Bronchial epithelial cell (primary cell): Measurements from ENCODE around the gene ESF1. TPM values are rescaled to one million over a fixed set of nuclear protein-coding genes. Genes with fewer than 3 reads are reported as not detected.
A peak's percentile ranks its signal among the peaks of the same experiment; 100 is the strongest.

ENCODE experiments used
- DNase-seq: peaks from one replicate; pipeline ENCODE4 v3.0.0-alpha.2; 2010; ENCODE audit warnings: low read depth
- FAIRE-seq: peaks from 2 replicates; lab custom pipeline; 2011; peaks lifted over from hg19 to GRCh38; lab: Jason Lieb, UNC
- H3K27me3 ChIP-seq: 2 replicates; pipeline ENCODE4 v1.5.1; 2011; ENCODE audit warnings: low read length; ENCODE audit not compliant: control insufficient read depth, insufficient read depth
- H3K36me3 ChIP-seq: 2 replicates; pipeline ENCODE4 v1.5.1; 2011; ENCODE audit warnings: low read length; ENCODE audit not compliant: control insufficient read depth, insufficient read depth
- H3K4me3 ChIP-seq: 2 replicates; pipeline ENCODE4 v1.5.1; 2011; ENCODE audit warnings: mild to moderate bottlenecking, low read depth, low read length, control low read depth
- total RNA-seq: library from RNA; depleted of rRNA; stranded (reverse); fragments of >200 nt; gene quantifications from 2 replicates; pipeline ENCODE4 v1.2.1, GENCODE V29; 2014
- TF ChIP-seq, protein P1 (sequence below): IDR thresholded peaks from 2 replicates; pipeline ENCODE4 v1.5.1; 2011; ENCODE audit warnings: mild to moderate bottlenecking, moderate library complexity, low read length, control low read depth, inconsistent platforms; ENCODE audit not compliant: insufficient read depth, severe bottlenecking

ESF1 gene
- total RNA-seq, 1 donor from 2014 or later: 16.6 TPM

GRCh38 chr20:13788167-13788834 is 3.6 kb upstream of the ESF1 start:
- Histone ChIP-seq H3K27me3 (no peaks in the 10 kb centered on the region), H3K36me3 (no peaks in the 10 kb centered on the region), H3K4me3 (no peak overlapping the region)
- FAIRE-seq (no peak), DNase-seq (peak; percentile 71)
- TF ChIP-seq, protein P1, sequence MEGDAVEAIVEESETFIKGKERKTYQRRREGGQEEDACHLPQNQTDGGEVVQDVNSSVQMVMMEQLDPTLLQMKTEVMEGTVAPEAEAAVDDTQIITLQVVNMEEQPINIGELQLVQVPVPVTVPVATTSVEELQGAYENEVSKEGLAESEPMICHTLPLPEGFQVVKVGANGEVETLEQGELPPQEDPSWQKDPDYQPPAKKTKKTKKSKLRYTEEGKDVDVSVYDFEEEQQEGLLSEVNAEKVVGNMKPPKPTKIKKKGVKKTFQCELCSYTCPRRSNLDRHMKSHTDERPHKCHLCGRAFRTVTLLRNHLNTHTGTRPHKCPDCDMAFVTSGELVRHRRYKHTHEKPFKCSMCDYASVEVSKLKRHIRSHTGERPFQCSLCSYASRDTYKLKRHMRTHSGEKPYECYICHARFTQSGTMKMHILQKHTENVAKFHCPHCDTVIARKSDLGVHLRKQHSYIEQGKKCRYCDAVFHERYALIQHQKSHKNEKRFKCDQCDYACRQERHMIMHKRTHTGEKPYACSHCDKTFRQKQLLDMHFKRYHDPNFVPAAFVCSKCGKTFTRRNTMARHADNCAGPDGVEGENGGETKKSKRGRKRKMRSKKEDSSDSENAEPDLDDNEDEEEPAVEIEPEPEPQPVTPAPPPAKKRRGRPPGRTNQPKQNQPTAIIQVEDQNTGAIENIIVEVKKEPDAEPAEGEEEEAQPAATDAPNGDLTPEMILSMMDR: peak; percentile 53

DNA sequence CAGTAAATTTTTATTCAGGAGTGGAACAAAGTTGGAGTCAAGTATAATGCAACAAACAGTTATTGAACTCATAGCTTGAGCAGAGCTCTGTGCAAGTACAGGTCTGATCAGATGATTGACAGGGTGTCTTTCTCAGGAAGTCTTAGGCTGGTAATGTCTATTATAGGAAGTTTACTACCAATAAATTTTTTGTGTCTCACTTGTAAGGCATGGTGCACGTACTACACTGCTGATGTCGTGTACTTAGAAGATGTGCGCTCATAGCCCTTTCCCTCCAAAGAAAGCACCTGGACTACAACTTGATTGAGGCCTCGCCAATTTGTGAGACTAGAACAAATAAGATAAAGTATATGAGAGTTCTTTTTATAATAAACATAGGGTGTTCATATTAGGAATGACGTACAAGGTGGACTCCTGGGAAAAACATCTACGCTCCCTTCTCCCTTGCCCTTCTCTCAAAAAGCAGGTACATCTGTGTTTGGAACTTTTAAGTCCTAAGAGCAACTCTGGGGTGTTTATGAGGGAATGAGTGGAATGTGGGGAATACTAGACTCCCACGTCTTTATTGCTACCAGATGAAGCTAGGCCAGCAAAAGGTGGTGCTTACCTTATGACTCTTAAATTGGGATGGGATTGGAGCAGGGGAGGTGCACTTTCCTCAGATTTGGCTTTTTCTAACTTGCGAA is 1.6 kb upstream of the ESF1 start:
- H3K36me3 ChIP-seq: peaks cover 1% of the 10 kb centered on the region
- H3K4me3 ChIP-seq: peak overlapping the region; percentile 92
- H3K27me3 ChIP-seq: no peaks in the 10 kb centered on the region
- TF ChIP-seq, protein P1: no peak
- DNase-seq: peak; percentile 10
- no peak for FAIRE-seq

GRCh38 chr20:13784271-13784892 is 337 bp downstream of the ESF1 start:
- H3K4me3 ChIP-seq: peak overlapping the region; percentile 92
- TF ChIP-seq, protein P1: no peak
- H3K27me3 ChIP-seq: no peaks in the 10 kb centered on the region
- FAIRE-seq (no peak), DNase-seq (no peak)
- H3K36me3 ChIP-seq: peaks cover 1% of the 10 kb centered on the region

DNA sequence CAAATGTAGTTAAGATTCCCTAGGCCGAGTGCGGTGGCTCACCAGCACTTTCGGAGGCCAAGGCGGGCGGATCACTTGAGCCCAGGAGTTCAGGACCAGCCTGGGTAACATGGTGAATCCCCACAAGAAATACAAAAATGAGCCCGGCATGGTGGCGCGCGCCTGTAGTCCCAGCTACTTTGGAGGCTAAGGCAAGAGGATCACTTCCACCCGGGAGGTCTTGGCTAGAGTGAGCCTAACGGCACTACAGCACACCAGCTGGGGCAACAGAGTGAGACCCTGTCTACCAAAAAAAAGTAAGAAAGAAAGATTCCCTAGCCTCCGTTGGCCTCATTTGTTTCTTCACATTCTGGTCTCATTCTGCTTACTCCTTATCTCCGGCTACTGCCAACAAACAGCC is 1.2 kb downstream of the ESF1 start:
- TF ChIP-seq, protein P1: no peak
- Histone ChIP-seq H3K27me3 (no peaks in the 10 kb centered on the region), H3K4me3 (no peak overlapping the region), H3K36me3 (peaks cover 1% of the 10 kb centered on the region)
- FAIRE-seq: no peak
- no peak for DNase-seq

DNA sequence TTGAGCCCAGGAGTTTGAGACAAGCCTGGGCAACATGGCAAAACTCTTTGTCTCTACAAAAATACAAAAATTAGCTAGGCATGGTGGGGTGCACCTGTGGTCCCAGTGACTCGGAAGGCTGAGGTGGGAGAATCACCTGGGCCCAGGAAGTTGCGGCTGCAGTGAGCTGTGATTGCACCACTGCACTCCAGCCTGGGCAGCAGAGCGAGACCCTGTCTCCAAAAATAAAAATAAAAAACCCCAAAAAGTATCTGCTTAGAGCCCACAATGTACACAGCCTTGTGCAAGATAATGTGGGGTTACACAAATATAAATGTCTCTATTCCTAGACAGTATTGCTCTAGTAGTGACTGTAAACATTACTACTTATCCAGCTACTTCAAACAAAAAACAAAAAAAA is 5.9 kb downstream of the ESF1 start:
- no peak overlapping the region for H3K4me3 ChIP-seq
- TF ChIP-seq, protein P1: no peak
- no peaks in the 10 kb centered on the region for H3K27me3 ChIP-seq
- no peak for FAIRE-seq
- DNase-seq: no peak
- peaks cover 4% of the 10 kb centered on the region for H3K36me3 ChIP-seq
